ENCODE measurements around the gene SLC25A5.
A peak's percentile ranks its signal among the peaks of the same experiment; 100 is the strongest.

SLC25A5 gene

GRCh38 chrX:119468551-119469312 lies 488 bp downstream of the SLC25A5 start:
- Histone ChIP-seq H3K9ac (peak overlapping the region; percentile 92), H3K4me3 (IDR thresholded peaks at IDR 0.05; ENCODE audit: insufficient read depth, low read depth, low read length) (no peak overlapping the region), H3K4me1 (ENCODE audit: low read depth, poor library complexity, severe bottlenecking) (peaks cover 4% of the 10 kb centered on the region), H3K27me3 (ENCODE audit: insufficient read depth, low read depth) (no peaks in the 10 kb centered on the region), H3K4me2 (peak overlapping the region; percentile 41), H3K27ac (peak overlapping the region; percentile 89), H2AFZ (ENCODE audit: low read depth) (peak overlapping the region; percentile 41; the same call in 1 of the 2 replicates), H4K20me1 (ENCODE audit: insufficient read depth) (peaks cover 3% of the 10 kb centered on the region; the same call in 1 of the 2 replicates), H3K79me2 (ENCODE audit: insufficient read depth, low read depth) (peaks cover 8% of the 10 kb centered on the region; the same call in 1 of the 2 replicates), H3K36me3 (ENCODE audit: insufficient read depth) (no peaks in the 10 kb centered on the region)
- TF ChIP-seq CTCF (conservative IDR thresholded peaks at IDR 0.05; ENCODE audit: low read depth, low read length) = peak; percentile 59; the same call in 1 of the 2 replicates

- Histone ChIP-seq H3K27ac (peak overlapping the region; percentile 26; the same call in 1 of the 2 replicates), H3K4me1 (ENCODE audit: low read depth, poor library complexity, severe bottlenecking) (peaks cover 4% of the 10 kb centered on the region), H3K36me3 (ENCODE audit: insufficient read depth) (no peaks in the 10 kb centered on the region), H2AFZ (ENCODE audit: low read depth) (no peak overlapping the region), H3K27me3 (ENCODE audit: insufficient read depth, low read depth) (no peaks in the 10 kb centered on the region), H4K20me1 (ENCODE audit: insufficient read depth) (peaks cover 3% of the 10 kb centered on the region; the same call in 1 of the 2 replicates), H3K9ac (peak overlapping the region; percentile 92; the same call in 1 of the 2 replicates), H3K79me2 (ENCODE audit: insufficient read depth, low read depth) (peaks cover 8% of the 10 kb centered on the region; the same call in 1 of the 2 replicates), H3K4me3 (IDR thresholded peaks at IDR 0.05; ENCODE audit: insufficient read depth, low read depth, low read length) (no peak overlapping the region), H3K4me2 (peak overlapping the region; percentile 41)
- 0 out of 2 replicates have a peak, but pooled peaks have one; percentile 11 for TF ChIP-seq CTCF (conservative IDR thresholded peaks at IDR 0.05; ENCODE audit: low read depth, low read length)
These were observed 1.0 kb downstream of the SLC25A5 start for GRCh38 chrX:119469313-119469635.

- Histone ChIP-seq H3K27me3 (ENCODE audit: insufficient read depth, low read depth) (no peaks in the 10 kb centered on the region), H3K4me1 (ENCODE audit: low read depth, poor library complexity, severe bottlenecking) (peaks cover 14% of the 10 kb centered on the region), H3K36me3 (ENCODE audit: insufficient read depth) (no peaks in the 10 kb centered on the region), H3K79me2 (ENCODE audit: insufficient read depth, low read depth) (no peaks in the 10 kb centered on the region), H3K27ac (no peak overlapping the region), H3K9ac (no peak overlapping the region), H2AFZ (ENCODE audit: low read depth) (no peak overlapping the region), H3K4me2 (no peak overlapping the region), H3K4me3 (IDR thresholded peaks at IDR 0.05; ENCODE audit: insufficient read depth, low read depth, low read length) (no peak overlapping the region), H4K20me1 (ENCODE audit: insufficient read depth) (no peaks in the 10 kb centered on the region)
- TF ChIP-seq CTCF (conservative IDR thresholded peaks at IDR 0.05; ENCODE audit: low read depth, low read length) = no peak
These were observed 6.6 kb downstream of the SLC25A5 start for GRCh38 chrX:119474615-119475388.

- TF ChIP-seq CTCF (conservative IDR thresholded peaks at IDR 0.05; ENCODE audit: low read depth, low read length) = no peak
- H3K4me2 ChIP-seq = no peak overlapping the region
These were observed 7.3 kb downstream of the SLC25A5 start for GRCh38 chrX:119475389-119476101.

More at GRCh38 chrX:119475389-119476101, 7.3 kb downstream of the SLC25A5 start:
- H3K4me1 ChIP-seq (ENCODE audit: low read depth, poor library complexity, severe bottlenecking) = peaks cover 14% of the 10 kb centered on the region
- H3K27me3 ChIP-seq (ENCODE audit: insufficient read depth, low read depth) = no peaks in the 10 kb centered on the region
- no peak overlapping the region for H3K27ac ChIP-seq
- H3K9ac ChIP-seq = no peak overlapping the region
- H3K4me3 ChIP-seq (IDR thresholded peaks at IDR 0.05; ENCODE audit: insufficient read depth, low read depth, low read length) = no peak overlapping the region
- no peak overlapping the region for H2AFZ ChIP-seq (ENCODE audit: low read depth)
- no peaks in the 10 kb centered on the region for H3K79me2 ChIP-seq (ENCODE audit: insufficient read depth, low read depth)
- H3K36me3 ChIP-seq (ENCODE audit: insufficient read depth) = no peaks in the 10 kb centered on the region
- H4K20me1 ChIP-seq (ENCODE audit: insufficient read depth) = no peaks in the 10 kb centered on the region
